Measurements from ENCODE around the gene EXOC2.

Gene EXOC2

GRCh38 chr6:447381-448165 lies 245.4 kb downstream of the EXOC2 start:
- no peak overlapping the region for H3K9ac ChIP-seq (ENCODE audit: low read length in 5 of 5)
- H3K4me3 ChIP-seq (ENCODE audit: low read depth in 1 of 5, low read length in 5 of 5), result no peak overlapping the region
- peaks cover 1 to 12% (median 8%) of the 10 kb centered on the region in 5 donors for H3K4me1 ChIP-seq (ENCODE audit: control insufficient read depth in 5 of 5, insufficient read depth in 5 of 5, low read length in 5 of 5)
- H3K36me3 ChIP-seq (ENCODE audit: control insufficient read depth in 5 of 5, insufficient read depth in 5 of 5, low read length in 5 of 5), result no peaks in the 10 kb centered on the region
- H3K9me3 ChIP-seq (ENCODE audit: control insufficient read depth in 5 of 5, low read length in 5 of 5), result no peaks in the 10 kb centered on the region
- H3K27ac ChIP-seq (ENCODE audit: low read depth, low read length), result no peak overlapping the region
- peaks cover 0 to 10% (median 0%) of the 10 kb centered on the region in 5 donors for H3K27me3 ChIP-seq (ENCODE audit: control insufficient read depth in 5 of 5, insufficient read depth in 4 of 5, low read length in 5 of 5)

GRCh38 chr6:446418-447366 lies 246.2 kb downstream of the EXOC2 start:
- Histone ChIP-seq H3K4me1 (ENCODE audit: control insufficient read depth in 5 of 5, insufficient read depth in 5 of 5, low read length in 5 of 5) (peaks cover 0 to 3% (median 0%) of the 10 kb centered on the region in 5 donors), H3K4me3 (ENCODE audit: low read depth in 1 of 5, low read length in 5 of 5) (no peak overlapping the region), H3K27me3 (ENCODE audit: control insufficient read depth in 5 of 5, insufficient read depth in 4 of 5, low read length in 5 of 5) (peaks cover 0 to 10% (median 0%) of the 10 kb centered on the region in 5 donors), H3K9ac (ENCODE audit: low read length in 5 of 5) (no peak overlapping the region), H3K9me3 (ENCODE audit: control insufficient read depth in 5 of 5, low read length in 5 of 5) (no peaks in the 10 kb centered on the region), H3K27ac (ENCODE audit: low read depth, low read length) (no peak overlapping the region), H3K36me3 (ENCODE audit: control insufficient read depth in 5 of 5, insufficient read depth in 5 of 5, low read length in 5 of 5) (no peaks in the 10 kb centered on the region)

- Histone ChIP-seq H3K4me3 (ENCODE audit: low read depth in 1 of 5, low read length in 5 of 5) (no peak overlapping the region), H3K36me3 (ENCODE audit: control insufficient read depth in 5 of 5, insufficient read depth in 5 of 5, low read length in 5 of 5) (no peaks in the 10 kb centered on the region), H3K4me1 (ENCODE audit: control insufficient read depth in 5 of 5, insufficient read depth in 5 of 5, low read length in 5 of 5) (no peaks in the 10 kb centered on the region), H3K27ac (ENCODE audit: low read depth, low read length) (no peak overlapping the region), H3K9me3 (ENCODE audit: control insufficient read depth in 5 of 5, low read length in 5 of 5) (no peaks in the 10 kb centered on the region), H3K9ac (ENCODE audit: low read length in 5 of 5) (no peak overlapping the region), H3K27me3 (ENCODE audit: control insufficient read depth in 5 of 5, insufficient read depth in 4 of 5, low read length in 5 of 5) (peaks cover 0 to 10% (median 0%) of the 10 kb centered on the region in 5 donors)
Measured at GRCh38 chr6:445571-446417, 247.1 kb downstream of the EXOC2 start.

- Histone ChIP-seq H3K27ac (ENCODE audit: low read depth, low read length) (no peak overlapping the region), H3K27me3 (ENCODE audit: control insufficient read depth in 5 of 5, insufficient read depth in 4 of 5, low read length in 5 of 5) (peaks cover 0 to 10% (median 0%) of the 10 kb centered on the region in 5 donors), H3K36me3 (ENCODE audit: control insufficient read depth in 5 of 5, insufficient read depth in 5 of 5, low read length in 5 of 5) (no peaks in the 10 kb centered on the region), H3K9me3 (ENCODE audit: control insufficient read depth in 5 of 5, low read length in 5 of 5) (no peaks in the 10 kb centered on the region), H3K9ac (ENCODE audit: low read length in 5 of 5) (no peak overlapping the region), H3K4me1 (ENCODE audit: control insufficient read depth in 5 of 5, insufficient read depth in 5 of 5, low read length in 5 of 5) (peaks cover 0 to 1% (median 0%) of the 10 kb centered on the region in 5 donors), H3K4me3 (ENCODE audit: low read depth in 1 of 5, low read length in 5 of 5) (no peak overlapping the region)
Measured at GRCh38 chr6:444653-445275, 248.2 kb downstream of the EXOC2 start.

DNA sequence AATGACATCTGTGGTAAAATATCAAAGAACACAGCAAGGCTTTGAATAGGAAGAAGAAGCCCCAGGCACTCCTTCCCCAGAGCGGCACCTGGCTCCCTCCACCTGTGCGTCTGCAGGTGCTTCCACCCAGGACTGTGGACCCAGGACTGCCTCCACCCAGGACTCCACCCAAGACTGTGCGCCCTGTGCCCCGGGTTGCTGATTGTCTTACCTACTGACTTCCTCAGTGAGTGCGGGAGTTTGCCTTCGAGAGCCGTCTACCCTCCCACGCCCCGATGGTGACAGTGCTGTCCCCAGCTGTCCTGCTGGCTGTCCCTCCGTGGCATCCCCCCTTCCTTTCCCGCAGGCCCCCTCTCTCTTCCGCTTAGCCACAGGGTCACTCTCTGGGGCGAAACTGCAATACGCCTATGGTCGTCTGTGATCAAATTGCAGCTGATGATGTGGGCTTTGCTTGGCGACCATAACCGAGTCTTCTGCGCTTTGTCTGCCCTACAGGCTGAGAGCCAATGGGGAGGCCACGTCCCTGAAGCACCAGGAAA lies 249.2 kb downstream of the EXOC2 start:
- Histone ChIP-seq H3K27me3 (ENCODE audit: control insufficient read depth in 5 of 5, insufficient read depth in 4 of 5, low read length in 5 of 5) (peaks cover 0 to 10% (median 0%) of the 10 kb centered on the region in 5 donors), H3K9ac (ENCODE audit: low read length in 5 of 5) (no peak overlapping the region), H3K36me3 (ENCODE audit: control insufficient read depth in 5 of 5, insufficient read depth in 5 of 5, low read length in 5 of 5) (no peaks in the 10 kb centered on the region), H3K4me3 (ENCODE audit: low read depth in 1 of 5, low read length in 5 of 5) (no peak overlapping the region), H3K4me1 (ENCODE audit: control insufficient read depth in 5 of 5, insufficient read depth in 5 of 5, low read length in 5 of 5) (peaks cover 0 to 3% (median 0%) of the 10 kb centered on the region in 5 donors), H3K9me3 (ENCODE audit: control insufficient read depth in 5 of 5, low read length in 5 of 5) (no peaks in the 10 kb centered on the region), H3K27ac (ENCODE audit: low read depth, low read length) (no peak overlapping the region)

GRCh38 chr6:441126-441920 lies 251.6 kb downstream of the EXOC2 start:
- H3K4me3 ChIP-seq (ENCODE audit: low read depth in 1 of 5, low read length in 5 of 5), result no peak overlapping the region
- no peak overlapping the region for H3K9ac ChIP-seq (ENCODE audit: low read length in 5 of 5)
- peaks cover 0 to 4% (median 2%) of the 10 kb centered on the region in 5 donors for H3K4me1 ChIP-seq (ENCODE audit: control insufficient read depth in 5 of 5, insufficient read depth in 5 of 5, low read length in 5 of 5)
- H3K9me3 ChIP-seq (ENCODE audit: control insufficient read depth in 5 of 5, low read length in 5 of 5), result no peaks in the 10 kb centered on the region
- H3K36me3 ChIP-seq (ENCODE audit: control insufficient read depth in 5 of 5, insufficient read depth in 5 of 5, low read length in 5 of 5), result no peaks in the 10 kb centered on the region
- no peak overlapping the region for H3K27ac ChIP-seq (ENCODE audit: low read depth, low read length)
- H3K27me3 ChIP-seq (ENCODE audit: control insufficient read depth in 5 of 5, insufficient read depth in 4 of 5, low read length in 5 of 5), result peaks cover 0 to 10% (median 1%) of the 10 kb centered on the region in 5 donors

DNA sequence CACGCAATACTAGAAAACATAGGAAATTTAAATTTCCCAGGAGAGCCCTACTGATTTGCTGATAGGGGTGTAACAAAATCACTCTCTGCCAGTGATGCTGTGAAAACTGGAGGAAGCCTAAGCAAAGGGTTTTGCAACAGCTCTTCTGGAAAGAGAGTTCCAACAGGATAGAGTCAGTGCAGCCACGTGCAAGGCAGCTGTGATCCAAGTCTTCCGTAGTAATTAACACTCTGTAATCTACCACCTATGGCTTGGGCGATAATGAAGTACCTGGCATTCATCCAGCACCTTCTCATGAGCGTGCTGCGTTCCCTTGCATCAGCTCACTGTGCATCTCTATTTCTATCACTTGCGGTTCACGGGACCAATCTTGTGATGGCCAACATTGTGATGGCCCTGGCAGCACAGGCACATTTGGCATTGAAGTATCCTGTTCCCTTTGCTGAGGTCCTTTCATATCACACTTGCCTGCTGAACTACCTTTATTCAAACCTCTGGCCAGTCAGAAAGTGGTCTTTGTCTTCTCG lies 253.2 kb downstream of the EXOC2 start:
- Histone ChIP-seq H3K4me1 (ENCODE audit: control insufficient read depth in 5 of 5, insufficient read depth in 5 of 5, low read length in 5 of 5) (peaks cover 0 to 7% (median 2%) of the 10 kb centered on the region in 5 donors), H3K9me3 (ENCODE audit: control insufficient read depth in 5 of 5, low read length in 5 of 5) (no peaks in the 10 kb centered on the region), H3K4me3 (ENCODE audit: low read depth in 1 of 5, low read length in 5 of 5) (no peak overlapping the region), H3K9ac (ENCODE audit: low read length in 5 of 5) (no peak overlapping the region), H3K27me3 (ENCODE audit: control insufficient read depth in 5 of 5, insufficient read depth in 4 of 5, low read length in 5 of 5) (peaks cover 0 to 6% (median 3%) of the 10 kb centered on the region in 5 donors), H3K36me3 (ENCODE audit: control insufficient read depth in 5 of 5, insufficient read depth in 5 of 5, low read length in 5 of 5) (no peaks in the 10 kb centered on the region), H3K27ac (ENCODE audit: low read depth, low read length) (no peak overlapping the region)

GRCh38 chr6:438634-439170 lies 254.2 kb downstream of the EXOC2 start:
- peaks cover 0 to 7% (median 2%) of the 10 kb centered on the region in 5 donors for H3K4me1 ChIP-seq (ENCODE audit: control insufficient read depth in 5 of 5, insufficient read depth in 5 of 5, low read length in 5 of 5)
- no peak overlapping the region for H3K4me3 ChIP-seq (ENCODE audit: low read depth in 1 of 5, low read length in 5 of 5)
- no peak overlapping the region for H3K27ac ChIP-seq (ENCODE audit: low read depth, low read length)
- H3K9ac ChIP-seq (ENCODE audit: low read length in 5 of 5), result no peak overlapping the region
- no peaks in the 10 kb centered on the region for H3K36me3 ChIP-seq (ENCODE audit: control insufficient read depth in 5 of 5, insufficient read depth in 5 of 5, low read length in 5 of 5)
- no peaks in the 10 kb centered on the region for H3K9me3 ChIP-seq (ENCODE audit: control insufficient read depth in 5 of 5, low read length in 5 of 5)
- peaks cover 0 to 4% (median 2%) of the 10 kb centered on the region in 5 donors for H3K27me3 ChIP-seq (ENCODE audit: control insufficient read depth in 5 of 5, insufficient read depth in 4 of 5, low read length in 5 of 5)
